K562 (cell line): ENCODE measurements around the gene KIT. TPM values are rescaled to one million over a fixed set of nuclear protein-coding genes. Genes with fewer than 3 reads are reported as not detected.
A peak's percentile ranks its signal among the peaks of the same experiment; 100 is the strongest.

Experiments used
- DNMT1 ChIP-seq: fragments of 450-650 bp; IDR thresholded peaks from 2 replicates; pipeline ENCODE4 v1.6.1; 2016; ENCODE audit warnings: antibody characterized with exemption, mild to moderate bottlenecking
- E2F3 ChIP-seq: fragments of 250-450 bp; sonication (Bioruptor Pico); IDR thresholded peaks from 2 replicates; pipeline ENCODE4 v1.4.0; 2020; ENCODE audit warnings: mild to moderate bottlenecking
- EZH2 ChIP-seq: IDR thresholded peaks from 2 replicates; pipeline ENCODE4 v1.6.1; 2012; ENCODE audit warnings: low read depth, mild to moderate bottlenecking, inconsistent platforms, low read length, borderline replicate concordance
- FOXP1 ChIP-seq: sonication (generic); formaldehyde crosslinking; IDR thresholded peaks from 2 replicates; pipeline ENCODE4 v1.8.0; 2022; ENCODE audit warnings: mild to moderate bottlenecking, missing genetic modification reagents
- HNRNPH1 ChIP-seq: fragments of 200-400 bp; formaldehyde crosslinking; optimal IDR thresholded peaks from 2 replicates; pipeline ENCODE3; 2017; ENCODE audit warnings: low read depth, mild to moderate bottlenecking, low read length, moderate library complexity
- MAFK ChIP-seq: IDR thresholded peaks from 2 replicates; pipeline ENCODE4 v1.6.1; 2011; ENCODE audit warnings: low read length, improper control_type of control experiment
- NELFE ChIP-seq: IDR thresholded peaks from 2 replicates; pipeline ENCODE4 v1.6.1; 2011; ENCODE audit warnings: mild to moderate bottlenecking; ENCODE audit not compliant: insufficient read depth, insufficient read length
- POLR2AphosphoS5 ChIP-seq: IDR thresholded peaks from 2 replicates; pipeline ENCODE4 v1.6.1; 2011; ENCODE audit warnings: mild to moderate bottlenecking, low read depth, low read length, moderate library complexity; ENCODE audit not compliant: control insufficient read depth, insufficient read depth
- POLR3A ChIP-seq: IDR thresholded peaks from 2 replicates; pipeline ENCODE4 v1.6.1; 2011; ENCODE audit warnings: borderline replicate concordance, mild to moderate bottlenecking, moderate library complexity; ENCODE audit not compliant: insufficient read length, insufficient read depth; ENCODE audit errors: extremely low read depth
- SIN3A ChIP-seq, 2 experiments: fragments of 150-350 bp in 1 of 2; IDR thresholded peaks; 2 replicates each; pipeline ENCODE4 v1.6.1; 2011 to 2016; ENCODE audit warnings: borderline replicate concordance in 2 of 2, low read depth in 2 of 2, low read length in 2 of 2, mild to moderate bottlenecking in 2 of 2, moderate library complexity in 2 of 2; ENCODE audit not compliant: control insufficient read depth in 1 of 2
- SIX5 ChIP-seq, 2 experiments: IDR thresholded peaks; 2 replicates each; pipeline ENCODE4 v1.6.1; 2011; ENCODE audit warnings: low read length in 2 of 2, borderline replicate concordance in 1 of 2, low read depth in 1 of 2, mild to moderate bottlenecking in 1 of 2, moderate library complexity in 1 of 2; ENCODE audit not compliant: insufficient read depth in 1 of 2
- SMAD1 ChIP-seq: fragments of 150-350 bp; IDR thresholded peaks from 2 replicates; pipeline ENCODE4 v1.6.1; 2014; ENCODE audit warnings: low read length, low read depth; ENCODE audit not compliant: partially characterized antibody
- SRSF7 ChIP-seq: fragments of 200-400 bp; formaldehyde crosslinking; optimal IDR thresholded peaks from 2 replicates; pipeline ENCODE3; 2017; ENCODE audit warnings: mild to moderate bottlenecking, low read depth, low read length
- U2AF1 ChIP-seq: fragments of 200-400 bp; formaldehyde crosslinking; optimal IDR thresholded peaks from 2 replicates; pipeline ENCODE3; 2017; ENCODE audit warnings: mild to moderate bottlenecking, low read depth, low read length, moderate library complexity
- ZNF224 ChIP-seq: sonication (generic); formaldehyde crosslinking; IDR thresholded peaks from 2 replicates; pipeline ENCODE4 v1.8.0; 2022; ENCODE audit warnings: mild to moderate bottlenecking, missing genetic modification reagents
- ZNF764 ChIP-seq: fragments of 250-450 bp; sonication (Bioruptor Pico); IDR thresholded peaks from 2 replicates; pipeline ENCODE4 v1.4.0; 2020; ENCODE audit warnings: low read depth, mild to moderate bottlenecking, moderate library complexity
- ZZZ3 ChIP-seq: fragments of 450-650 bp; IDR thresholded peaks from 2 replicates; pipeline ENCODE4 v1.6.1; 2016; ENCODE audit warnings: antibody characterized with exemption, mild to moderate bottlenecking, moderate library complexity
- polyA plus RNA-seq, 8 experiments: library from polyadenylated mRNA; depleted of rRNA in 4 of 8; stranded (reverse) in 5 of 8; unstranded in 3 of 8; fragments of >200 nt; fragmentation: Nextera tagmentation in 2 of 8; fragmentation: Illumina TruSeq in 1 of 8; extraction: Ambion mirVana in 2 of 8; extraction: Trizol in 1 of 8; gene quantifications; 2 replicates each; pipeline versions ENCODE4 v1.2.1 to v1.2.3, GENCODE V29; 2011 to 2014; ENCODE audit warnings: inconsistent platforms in 1 of 8, missing spikeins in 1 of 8
- total RNA-seq, 7 experiments: library from RNA; depleted of rRNA in 6 of 7; stranded (reverse); fragments of >200 nt in 6 of 7; fragmentation: Illumina TruSeq in 2 of 7; extraction: Trizol in 2 of 7; gene quantifications; 2 replicates each; pipeline versions ENCODE4 v1.2.1 to v1.2.3, GENCODE V29; 2011 to 2021; ENCODE audit warnings: low replicate concordance in 1 of 7
- TF ChIP-seq, protein P1 (sequence below): fragments of 450-650 bp; IDR thresholded peaks from 2 replicates; pipeline ENCODE4 v1.6.1; 2016; ENCODE audit warnings: antibody characterized with exemption
- TF ChIP-seq, protein P2 (sequence below): fragments of 450-650 bp; formaldehyde crosslinking; IDR thresholded peaks from 2 replicates; pipeline ENCODE4 v1.4.0; 2020; ENCODE audit warnings: mild to moderate bottlenecking, moderate library complexity
- TF ChIP-seq, protein P3 (sequence below): fragments of 150-350 bp; IDR thresholded peaks from 2 replicates; pipeline ENCODE4 v1.6.1; 2014; ENCODE audit warnings: low read depth, mild to moderate bottlenecking, low read length, borderline replicate concordance

KIT gene
- total and polyA plus RNA-seq, 9 of the 15 experiments (the other 6 are each of a cell fraction or from before 2014, with no cell fraction given), result 0.27 to 5.6 (median 0.57) TPM

DNA sequence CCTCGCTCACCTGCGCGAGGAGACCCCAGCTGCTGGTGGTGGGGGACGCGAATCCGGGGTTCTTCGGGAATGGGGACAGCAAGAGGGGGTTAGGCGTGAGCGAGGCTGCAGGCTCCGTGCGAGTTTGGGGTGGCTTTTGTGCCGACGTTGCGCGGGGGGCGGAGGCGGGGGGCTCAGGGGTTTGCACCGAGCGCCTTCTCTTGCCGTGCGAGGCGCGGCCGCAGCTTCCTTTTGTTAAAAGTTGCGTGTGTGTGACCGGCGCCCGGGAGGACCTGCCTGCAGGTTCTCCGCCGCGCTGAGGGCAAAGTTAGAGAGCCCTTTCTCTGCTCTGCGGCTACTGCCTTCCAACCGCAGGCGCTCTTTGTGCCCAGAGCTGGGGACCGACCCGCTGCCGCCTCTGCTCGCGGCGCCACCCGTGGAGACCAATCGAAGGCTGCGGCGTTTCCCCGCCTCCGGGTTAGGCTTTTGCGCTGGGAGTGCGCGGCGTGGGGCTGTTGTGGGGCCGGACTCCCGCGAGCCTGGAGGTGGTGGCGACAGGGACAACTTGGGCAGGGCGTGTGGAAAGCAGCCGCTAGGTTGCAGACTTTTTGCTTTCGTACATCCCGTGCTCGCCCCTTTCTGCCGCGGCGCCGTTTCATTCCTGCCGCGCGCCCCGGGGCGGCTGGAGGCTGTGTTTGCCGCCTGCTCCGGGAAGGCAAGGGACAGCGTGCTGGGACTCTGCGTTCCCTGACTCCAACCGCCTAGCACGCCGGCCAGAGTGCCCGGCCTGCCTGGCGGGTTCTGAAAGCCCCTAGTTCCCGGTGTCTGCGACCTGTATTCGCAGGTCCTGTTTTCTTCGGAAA is 716 bp downstream of the KIT start (continued):
- TF ChIP-seq, protein P1, sequence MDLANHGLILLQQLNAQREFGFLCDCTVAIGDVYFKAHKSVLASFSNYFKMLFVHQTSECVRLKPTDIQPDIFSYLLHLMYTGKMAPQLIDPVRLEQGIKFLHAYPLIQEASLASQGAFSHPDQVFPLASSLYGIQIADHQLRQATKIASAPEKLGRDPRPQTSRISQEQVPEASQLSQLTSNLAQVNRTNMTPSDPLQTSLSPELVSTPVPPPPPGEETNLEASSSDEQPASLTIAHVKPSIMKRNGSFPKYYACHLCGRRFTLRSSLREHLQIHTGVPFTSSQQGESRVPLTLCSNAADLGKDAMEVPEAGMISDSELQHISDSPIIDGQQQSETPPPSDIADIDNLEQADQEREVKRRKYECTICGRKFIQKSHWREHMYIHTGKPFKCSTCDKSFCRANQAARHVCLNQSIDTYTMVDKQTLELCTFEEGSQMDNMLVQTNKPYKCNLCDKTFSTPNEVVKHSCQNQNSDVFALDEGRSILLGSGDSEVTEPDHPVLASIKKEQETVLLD, result 0 out of 2 replicates have a peak, but pooled peaks have one; percentile 31
- TF ChIP-seq SRSF7 (no peak), ZNF764 (CRISPR knock-in tag) (no peak), ZZZ3 (no peak), NELFE (no peak), SIN3A (IDR thresholded peaks at IDR 0.05; ENCODE audit: borderline replicate concordance in 2 of 2, control insufficient read depth in 1 of 2, low read depth in 2 of 2, low read length in 2 of 2) (no peak), HNRNPH1 (no peak), POLR2AphosphoS5 (no peak), DNMT1 (no peak), U2AF1 (no peak), POLR3A (no peak), FOXP1 (CRISPR knock-in tag) (peak; percentile 65; the same call in 1 of the 2 replicates), E2F3 (no peak), ZNF224 (no peak), SMAD1 (no peak), SIX5 (IDR thresholded peaks at IDR 0.05; ENCODE audit: borderline replicate concordance in 1 of 2, insufficient read depth in 1 of 2, low read depth in 1 of 2, low read length in 2 of 2) (no peak), MAFK (no peak), EZH2 (no peak)
- TF ChIP-seq, protein P2, sequence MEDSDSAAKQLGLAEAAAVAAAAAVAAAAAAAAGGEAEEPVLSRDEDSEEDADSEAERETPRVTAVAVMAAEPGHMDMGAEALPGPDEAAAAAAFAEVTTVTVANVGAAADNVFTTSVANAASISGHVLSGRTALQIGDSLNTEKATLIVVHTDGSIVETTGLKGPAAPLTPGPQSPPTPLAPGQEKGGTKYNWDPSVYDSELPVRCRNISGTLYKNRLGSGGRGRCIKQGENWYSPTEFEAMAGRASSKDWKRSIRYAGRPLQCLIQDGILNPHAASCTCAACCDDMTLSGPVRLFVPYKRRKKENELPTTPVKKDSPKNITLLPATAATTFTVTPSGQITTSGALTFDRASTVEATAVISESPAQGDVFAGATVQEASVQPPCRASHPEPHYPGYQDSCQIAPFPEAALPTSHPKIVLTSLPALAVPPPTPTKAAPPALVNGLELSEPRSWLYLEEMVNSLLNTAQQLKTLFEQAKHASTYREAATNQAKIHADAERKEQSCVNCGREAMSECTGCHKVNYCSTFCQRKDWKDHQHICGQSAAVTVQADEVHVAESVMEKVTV (CRISPR knock-in tag), result no peak
- TF ChIP-seq, protein P3, sequence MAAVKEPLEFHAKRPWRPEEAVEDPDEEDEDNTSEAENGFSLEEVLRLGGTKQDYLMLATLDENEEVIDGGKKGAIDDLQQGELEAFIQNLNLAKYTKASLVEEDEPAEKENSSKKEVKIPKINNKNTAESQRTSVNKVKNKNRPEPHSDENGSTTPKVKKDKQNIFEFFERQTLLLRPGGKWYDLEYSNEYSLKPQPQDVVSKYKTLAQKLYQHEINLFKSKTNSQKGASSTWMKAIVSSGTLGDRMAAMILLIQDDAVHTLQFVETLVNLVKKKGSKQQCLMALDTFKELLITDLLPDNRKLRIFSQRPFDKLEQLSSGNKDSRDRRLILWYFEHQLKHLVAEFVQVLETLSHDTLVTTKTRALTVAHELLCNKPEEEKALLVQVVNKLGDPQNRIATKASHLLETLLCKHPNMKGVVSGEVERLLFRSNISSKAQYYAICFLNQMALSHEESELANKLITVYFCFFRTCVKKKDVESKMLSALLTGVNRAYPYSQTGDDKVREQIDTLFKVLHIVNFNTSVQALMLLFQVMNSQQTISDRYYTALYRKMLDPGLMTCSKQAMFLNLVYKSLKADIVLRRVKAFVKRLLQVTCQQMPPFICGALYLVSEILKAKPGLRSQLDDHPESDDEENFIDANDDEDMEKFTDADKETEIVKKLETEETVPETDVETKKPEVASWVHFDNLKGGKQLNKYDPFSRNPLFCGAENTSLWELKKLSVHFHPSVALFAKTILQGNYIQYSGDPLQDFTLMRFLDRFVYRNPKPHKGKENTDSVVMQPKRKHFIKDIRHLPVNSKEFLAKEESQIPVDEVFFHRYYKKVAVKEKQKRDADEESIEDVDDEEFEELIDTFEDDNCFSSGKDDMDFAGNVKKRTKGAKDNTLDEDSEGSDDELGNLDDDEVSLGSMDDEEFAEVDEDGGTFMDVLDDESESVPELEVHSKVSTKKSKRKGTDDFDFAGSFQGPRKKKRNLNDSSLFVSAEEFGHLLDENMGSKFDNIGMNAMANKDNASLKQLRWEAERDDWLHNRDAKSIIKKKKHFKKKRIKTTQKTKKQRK, result no peak
